UCSD-AML1 (cell line): ENCODE results near the gene LRFN5.
A peak's percentile ranks its signal among the peaks of the same experiment; 100 is the strongest.
"Not testable (repeated sequence)": the region's sequence is repeated elsewhere in the genome, so short reads cannot be mapped to it uniquely, and the experiment has no call there.

Experiments
- DNase-seq: peaks from one replicate; lab custom pipeline; 2025; ENCODE audit not compliant: unreplicated experiment; lab: John Stamatoyannopoulos, UW

Gene LRFN5

DNA sequence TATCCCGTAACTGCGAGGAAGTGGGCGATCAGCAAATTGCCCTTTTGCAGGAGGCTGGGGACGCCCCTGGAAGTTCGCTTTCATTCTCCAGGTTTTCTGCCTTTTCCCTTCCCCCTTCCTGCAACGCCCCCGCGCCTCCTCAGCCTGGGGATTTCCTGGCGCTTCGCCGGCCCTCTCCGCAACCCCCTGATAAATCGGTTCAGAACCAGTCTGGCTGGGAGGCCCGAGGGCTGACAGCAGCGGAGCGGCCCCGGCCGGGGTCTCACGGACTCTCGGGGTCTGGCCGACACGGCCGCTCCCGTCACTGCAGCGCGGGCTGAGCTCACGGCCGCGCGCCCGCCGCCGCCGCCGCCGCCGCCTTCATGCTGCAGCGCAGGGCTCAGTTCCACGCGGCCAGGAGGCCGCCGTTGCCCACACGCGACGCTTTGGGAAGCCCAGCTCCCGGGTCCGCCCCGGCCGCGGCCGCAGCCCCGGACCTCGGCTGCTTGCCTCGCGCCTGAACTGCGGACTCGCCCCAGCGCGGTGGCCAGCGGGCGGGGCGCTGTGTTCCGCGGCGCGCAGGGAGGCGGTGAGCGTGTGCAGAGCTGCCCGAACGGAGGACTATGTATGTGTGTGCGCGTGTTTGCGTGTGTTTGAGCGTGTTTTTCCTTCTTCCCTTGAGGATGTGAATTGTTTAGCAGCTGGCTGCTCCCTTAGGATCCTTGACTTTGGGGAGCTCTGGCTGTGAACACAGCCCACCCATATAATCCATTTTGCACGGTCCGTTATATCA lies at the start of gene LRFN5:
LRFN5 (plus strand) TSS at position 345 of the 772 bp plus-strand sequence.
- DNase-seq: no peak

DNA sequence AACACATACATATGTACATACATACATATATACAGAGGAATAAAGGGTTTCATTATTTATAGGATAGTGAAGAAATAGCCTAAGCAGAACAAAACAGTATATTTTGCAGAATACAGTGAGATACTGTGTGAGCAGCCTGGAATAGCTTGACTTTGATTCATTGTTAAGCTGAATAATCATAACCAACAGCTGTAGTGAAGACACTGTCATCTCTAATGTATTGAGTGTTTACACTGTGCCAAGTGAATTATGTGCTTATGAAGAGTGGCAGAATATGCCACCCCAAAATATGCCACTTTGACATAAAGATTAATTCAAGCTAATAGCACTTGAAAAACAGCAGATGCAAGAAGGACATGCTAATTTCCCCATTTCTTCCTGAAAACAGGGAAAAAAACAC lies 48.2 kb upstream of the LRFN5 start:
- no peak for DNase-seq

DNA sequence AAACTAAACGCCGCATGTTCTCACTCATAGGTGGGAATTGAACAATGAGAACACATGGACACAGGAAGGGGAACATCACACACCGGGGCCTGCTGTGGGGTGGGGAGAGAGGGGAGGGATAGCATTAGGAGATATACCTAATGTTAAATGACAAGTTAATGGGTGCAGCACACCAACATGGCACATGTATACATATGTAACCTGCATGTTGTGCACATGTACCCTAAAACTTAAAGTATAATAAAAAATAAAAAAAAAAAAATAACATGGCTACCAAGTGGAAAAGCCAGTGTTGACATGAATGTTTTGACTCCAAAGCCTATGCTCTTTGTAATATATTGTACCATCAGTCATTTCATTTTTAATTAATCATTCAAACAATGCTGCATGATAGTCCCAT lies 39.8 kb upstream of the LRFN5 start:
- not testable (repeated sequence) for DNase-seq

DNA sequence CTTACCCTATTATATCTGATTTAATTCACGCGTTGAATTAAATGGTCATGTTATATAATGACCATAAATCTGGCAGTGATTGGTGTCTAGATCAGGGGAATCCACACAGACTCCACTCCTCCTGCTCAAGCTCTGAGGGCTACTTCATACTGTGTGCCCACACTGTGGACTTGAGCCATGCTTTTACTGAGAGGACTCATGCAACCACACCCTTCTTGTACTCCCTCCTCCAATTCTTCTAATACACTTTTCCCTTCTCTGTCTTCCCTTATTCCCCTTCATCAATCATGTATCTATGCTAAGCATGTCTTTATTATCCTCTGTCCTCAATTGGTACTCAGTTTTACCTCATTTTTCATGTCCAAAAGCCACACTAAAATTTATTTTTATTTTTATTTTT lies 37.7 kb upstream of the LRFN5 start:
- DNase-seq: no peak

DNA sequence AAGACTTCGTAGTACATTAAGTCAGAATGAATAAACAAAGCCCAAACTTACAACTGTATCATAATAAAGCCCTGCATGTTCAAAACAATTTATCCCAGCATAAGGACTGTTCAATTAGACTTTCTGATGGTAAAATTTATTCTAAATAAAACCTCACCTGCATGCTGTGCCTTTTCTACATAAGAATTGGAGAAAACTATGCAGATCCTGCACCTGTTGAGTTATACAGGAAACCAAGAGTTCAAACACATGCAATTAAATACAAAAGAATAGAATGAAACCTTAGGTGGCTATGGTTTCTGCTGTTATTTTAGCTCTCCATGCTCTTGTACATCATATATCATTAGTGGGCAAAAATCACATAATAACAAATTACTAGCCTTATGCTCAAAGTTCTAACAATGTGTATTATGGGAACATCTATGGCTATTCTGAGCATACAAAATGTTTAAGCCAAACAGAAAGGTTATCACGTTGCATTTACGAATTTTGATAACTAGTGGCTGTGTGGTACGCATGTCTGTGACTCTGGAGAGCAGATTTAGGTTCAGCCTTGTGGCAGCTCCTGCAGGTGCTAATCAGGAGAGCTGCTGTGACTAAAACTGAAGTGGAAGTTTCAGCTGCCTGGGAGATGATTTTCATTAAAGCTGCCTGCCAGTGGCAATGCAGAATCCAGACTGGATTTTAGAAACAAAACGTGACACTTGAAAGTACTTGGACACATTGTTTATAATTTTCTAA lies 36.1 kb upstream of the LRFN5 start:
- DNase-seq: no peak

DNA sequence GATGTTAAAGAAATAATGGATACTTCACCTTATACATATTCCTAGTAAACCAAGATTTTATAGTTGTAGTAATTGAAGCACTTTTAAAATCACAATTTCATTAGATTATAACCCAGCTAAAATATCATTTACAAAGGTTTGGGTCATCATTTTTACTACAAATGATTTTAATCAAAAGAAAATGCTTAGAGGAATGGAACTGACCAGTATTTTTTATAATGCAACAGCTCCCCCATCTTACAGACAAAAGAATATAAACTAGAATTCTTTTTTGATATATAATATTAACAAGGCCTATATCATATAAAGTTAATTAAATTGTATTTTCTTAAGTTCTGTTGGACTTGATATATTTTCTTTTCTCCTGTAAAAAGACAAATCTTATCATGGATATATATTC lies 20.4 kb upstream of the LRFN5 start:
- no peak for DNase-seq

DNA sequence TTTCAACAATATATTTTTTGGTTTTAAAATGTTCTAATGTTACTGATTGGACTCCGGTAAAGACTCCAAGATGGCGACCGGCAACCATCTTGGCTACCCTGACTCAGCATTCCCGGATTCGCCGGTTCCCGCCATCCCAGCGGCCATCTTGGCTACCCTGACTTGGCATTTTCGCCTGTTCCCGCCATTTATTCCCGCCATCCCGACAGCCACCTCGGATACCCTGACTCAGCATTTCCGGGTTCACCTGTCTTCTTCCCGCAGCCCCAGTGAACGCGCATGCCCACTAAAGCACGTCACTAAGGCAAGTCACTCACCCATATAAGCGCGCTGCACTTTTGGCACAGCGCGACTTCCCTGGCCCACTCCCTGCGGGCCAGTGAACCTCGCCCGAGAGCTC lies 9.0 kb upstream of the LRFN5 start:
- DNase-seq: no peak

DNA sequence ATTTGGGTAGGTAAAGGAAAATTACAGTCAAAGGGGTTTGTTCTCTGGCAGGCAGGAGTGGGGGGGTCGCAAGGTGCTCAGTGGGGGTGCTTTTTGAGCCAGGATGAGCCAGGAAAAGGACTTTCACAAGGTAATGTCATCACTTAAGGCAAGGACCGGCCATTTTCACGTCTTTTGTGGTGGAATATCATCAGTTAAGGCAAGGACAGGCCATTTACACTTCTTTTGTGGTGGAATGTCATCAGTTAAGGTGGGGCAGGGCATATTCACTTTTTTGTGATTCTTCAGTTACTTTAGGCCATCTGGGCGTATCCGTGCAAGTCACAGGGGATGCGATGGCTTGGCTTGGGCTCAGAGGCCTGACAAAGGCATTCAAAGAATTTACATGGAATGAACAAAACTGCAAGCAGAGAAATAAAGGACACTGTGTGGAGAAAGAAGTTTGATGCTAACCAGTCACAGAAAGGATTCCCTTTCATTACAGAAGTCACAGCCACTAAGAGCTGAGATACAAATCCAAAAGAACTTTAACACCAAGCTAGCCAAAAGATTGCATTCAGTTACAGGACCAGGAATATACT lies 6.8 kb upstream of the LRFN5 start:
- not testable (repeated sequence) for DNase-seq

DNA sequence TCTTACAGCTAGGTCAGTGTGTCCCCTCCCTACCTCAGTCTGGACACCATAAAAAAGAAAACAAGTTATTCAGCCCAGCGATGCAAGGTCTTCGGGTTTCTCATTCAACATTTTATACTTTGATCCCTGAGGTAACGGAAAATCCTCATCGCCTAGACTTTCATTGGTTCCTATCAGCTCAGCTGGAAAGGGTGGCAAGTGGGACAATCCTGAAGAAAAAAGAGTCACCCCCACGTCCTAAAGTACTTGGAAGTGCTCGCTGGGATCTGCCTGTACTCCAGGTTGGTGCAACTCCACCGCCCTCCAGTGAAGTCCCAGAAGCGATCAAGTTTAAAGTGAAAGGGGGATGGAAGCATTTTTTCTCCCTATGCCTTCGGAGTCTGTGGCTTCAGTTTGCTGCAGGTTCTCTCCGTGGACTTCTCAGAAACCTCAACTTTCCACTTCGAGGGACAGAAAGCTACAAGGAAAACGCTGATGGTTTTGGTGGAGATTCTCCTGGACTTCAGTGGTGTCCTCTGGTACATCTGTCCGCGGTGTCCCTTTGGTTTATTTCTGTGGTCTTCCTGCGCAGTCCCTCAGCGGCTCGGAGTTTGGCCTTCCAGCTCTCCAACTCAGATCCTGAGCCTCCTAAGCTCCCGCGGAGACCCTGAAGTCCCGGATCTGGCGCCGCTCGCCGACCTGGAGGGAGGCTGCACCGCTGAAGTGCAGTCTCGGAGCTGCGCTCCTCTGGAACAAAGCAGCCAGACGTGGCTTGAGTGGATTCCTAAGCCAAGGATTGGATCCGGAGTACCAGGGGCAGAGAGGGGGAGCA lies 1.8 kb upstream of the LRFN5 start:
- no peak for DNase-seq

DNA sequence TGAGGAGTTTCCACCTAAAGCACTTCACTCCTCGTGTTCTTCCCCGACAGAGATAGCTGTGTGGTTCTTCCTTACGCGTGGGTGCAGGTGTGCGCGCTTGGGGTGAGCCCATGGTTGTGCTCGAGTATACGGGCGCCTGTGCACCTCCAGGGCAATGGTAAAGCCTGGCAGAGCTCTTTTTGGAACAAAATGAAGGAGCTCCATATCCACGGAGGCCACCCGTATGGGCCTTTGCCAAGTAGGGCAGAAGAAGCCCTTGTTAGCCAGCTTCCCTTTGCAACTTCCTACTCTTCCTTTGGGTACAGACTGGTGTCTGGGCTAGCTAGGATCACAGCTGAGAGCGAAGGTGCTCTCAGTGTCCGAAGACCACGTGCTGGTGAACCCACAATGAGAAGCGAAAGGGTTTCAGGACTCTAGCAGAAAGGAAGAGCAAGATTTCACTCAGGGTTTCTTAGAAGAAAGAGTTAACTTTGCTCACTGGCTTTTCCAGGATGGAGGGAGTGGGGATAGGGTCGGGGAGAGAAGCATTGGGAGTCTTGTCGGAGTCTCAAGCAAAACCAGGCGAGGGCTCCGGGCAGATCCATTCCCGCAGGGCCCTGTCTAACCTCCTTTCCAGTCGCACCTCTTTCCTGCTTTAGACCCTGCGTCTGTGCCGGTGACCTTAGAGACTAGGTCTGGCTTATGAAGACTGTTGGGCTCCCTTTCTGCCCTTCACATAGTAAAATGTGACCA lies 960 bp upstream of the LRFN5 start:
- no peak for DNase-seq

DNA sequence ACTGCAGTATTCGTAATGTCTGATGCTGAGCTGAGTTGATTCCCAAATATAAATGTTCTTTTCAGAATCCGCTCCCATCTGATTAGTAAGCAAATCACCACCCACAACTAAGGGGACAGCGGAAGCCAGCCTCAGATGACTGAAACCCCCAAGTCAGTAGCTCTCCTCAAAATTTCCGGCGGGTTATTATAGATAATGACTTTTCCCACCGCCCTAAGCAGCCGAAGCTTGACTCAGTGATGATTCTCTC lies 469 bp upstream of the LRFN5 start:
- no peak for DNase-seq

DNA sequence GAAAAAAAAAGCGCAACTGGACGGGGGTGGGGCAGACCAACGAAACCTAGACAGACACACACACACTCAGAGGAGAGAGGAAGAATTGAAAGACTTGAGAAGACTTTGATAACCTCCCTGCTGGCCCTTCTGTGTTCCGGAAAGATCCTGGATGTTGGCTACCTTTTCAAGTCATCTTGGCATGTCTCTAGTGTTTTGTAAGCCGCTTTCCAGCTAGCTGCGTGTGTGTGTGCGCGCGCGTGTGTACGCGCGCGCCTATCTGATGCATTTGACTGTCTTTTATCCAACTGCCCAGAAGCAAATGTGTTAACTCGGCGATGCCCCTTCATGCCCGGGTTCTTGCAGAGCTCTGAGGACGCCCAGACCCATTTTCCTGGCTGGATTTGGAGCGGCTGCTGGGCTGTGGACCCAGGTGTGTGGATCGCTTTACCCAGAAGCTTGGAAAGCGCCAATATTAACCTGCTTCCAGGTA lies 664 bp downstream of the LRFN5 start:
- DNase-seq: peak; percentile 5

DNA sequence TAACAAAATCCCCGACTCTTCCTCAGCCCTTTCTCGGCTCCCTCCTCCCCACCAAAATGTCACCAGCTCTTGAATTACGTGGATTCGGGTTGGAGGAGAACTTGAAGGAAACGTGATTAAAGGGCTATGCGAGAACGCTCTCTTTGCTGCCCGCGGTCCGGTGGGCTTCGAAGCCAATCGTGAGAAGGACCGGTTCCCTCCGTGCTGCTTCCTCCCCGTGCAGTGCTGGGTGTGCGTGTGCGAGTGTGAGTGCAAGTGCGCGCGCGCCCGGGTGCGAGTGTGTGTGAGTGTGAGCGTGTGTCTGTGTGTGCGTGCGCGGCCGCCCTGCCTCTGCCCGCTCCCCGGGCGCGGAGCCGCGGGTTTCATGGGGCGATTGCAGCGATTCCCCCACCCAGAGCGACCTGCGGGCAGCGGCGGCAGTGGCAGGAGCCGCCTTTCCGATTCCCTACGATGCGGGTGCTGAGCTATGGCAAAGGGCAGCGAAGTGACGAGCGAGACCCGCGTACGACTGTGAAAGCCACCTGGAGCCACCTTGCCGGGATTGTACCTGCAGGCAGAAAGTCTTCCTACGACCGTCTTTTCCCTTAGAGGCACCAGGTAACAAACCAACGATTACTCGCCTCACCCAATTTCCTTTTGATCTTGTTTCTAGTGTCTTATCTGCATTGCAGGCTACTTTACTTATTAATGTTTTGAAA lies 1.4 kb downstream of the LRFN5 start:
- peak; percentile 5 for DNase-seq

DNA sequence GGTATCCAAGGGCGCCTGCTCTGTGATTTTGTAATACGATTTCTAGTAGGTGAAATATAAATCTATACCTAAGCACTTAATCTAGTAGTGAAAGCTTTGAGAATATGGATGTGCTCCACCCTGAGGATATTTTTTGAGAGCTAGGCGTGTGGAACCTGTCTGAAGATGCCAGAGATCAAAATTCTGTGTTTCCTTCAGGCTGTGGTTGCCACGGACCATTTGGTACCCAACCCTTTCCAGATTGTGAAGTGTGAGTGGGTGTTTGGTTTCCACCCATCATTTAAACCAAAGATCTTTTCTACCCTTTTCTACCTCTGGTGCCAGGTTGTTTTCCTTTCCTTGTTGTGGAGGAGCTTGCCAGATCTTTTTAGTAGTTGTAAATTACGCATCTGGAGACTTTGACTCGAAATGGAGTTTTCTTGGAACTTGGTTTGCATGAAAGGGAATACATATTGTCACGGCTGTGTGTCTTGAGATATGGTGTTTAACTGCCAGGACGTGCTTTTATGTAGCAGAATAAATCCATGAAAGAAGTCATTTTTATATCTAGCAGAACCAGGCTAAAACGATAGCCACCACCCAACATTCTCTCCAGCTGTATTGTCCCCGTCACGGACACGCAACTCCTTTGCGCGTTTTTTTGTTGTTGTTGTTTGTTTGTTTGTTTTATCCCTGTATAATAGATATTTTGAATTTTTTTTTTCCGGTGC lies 2.2 kb downstream of the LRFN5 start:
- no peak for DNase-seq

DNA sequence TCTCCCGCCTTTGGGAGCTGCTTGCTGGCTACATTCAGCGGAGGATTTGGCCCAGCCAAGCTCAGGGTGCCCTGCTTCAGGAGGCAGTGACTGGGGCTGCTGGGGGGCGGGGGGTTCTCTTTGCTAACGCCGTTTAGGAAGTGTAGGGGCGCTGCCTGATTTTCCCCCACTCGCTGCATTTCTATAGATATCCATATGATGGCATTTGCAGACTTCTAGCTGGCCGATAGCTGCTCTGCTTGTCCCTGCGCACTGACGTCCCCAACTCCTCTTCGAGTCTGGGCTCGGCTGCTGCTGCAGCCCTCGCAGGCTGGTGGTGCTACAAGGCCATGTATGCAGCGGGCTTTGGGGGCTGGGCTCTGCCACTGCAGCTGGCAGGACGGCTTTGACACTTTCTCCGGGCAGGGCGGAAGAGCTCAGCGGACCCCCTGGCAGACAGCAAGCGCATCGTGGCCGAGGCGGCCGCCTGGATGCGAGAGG lies 3.1 kb downstream of the LRFN5 start:
- DNase-seq: no peak

DNA sequence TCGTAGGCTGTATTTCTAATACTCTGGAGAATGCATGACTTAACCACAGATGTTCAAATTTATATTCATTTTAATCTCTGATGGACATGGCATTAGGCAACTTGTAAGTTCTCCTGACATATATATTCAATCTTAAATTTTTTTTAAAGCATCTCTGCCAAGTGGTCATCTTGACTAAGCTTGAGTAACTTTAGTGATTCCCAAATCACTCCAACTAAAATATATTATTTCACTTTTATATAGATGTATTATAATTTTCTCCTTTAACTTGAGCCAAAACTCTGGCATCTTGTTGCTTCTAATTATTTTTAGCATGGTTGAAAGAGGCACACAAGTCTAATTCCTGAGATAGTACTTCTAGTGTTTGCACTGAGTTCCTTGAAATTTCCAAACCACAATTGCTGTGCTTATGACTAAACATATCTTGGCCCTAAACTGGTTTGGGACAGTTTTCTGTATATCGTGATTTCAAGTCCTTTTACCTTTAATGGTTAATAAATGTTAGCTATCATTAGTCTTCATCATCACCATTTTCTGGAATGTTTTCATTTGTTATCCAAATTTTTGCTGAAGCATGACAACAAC lies 8.4 kb downstream of the LRFN5 start:
- no peak for DNase-seq

DNA sequence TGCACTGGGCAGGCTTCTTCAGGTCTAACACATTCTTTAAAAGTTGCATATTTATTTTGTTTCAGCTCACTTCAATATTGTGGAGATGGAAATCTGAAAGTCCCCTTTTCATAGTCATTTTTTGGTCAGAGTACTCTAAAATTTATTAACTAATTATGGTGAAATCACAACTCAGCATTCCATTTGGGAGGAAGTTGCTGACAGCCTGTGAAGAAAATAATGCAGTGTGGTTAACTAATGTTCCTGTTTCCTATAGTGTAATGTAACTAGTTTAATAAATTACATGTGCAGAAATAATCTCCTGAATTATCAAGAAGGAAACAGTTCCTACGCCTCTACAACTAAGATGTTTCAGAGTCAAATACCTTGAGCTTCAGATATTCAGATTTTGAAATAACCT lies 17.1 kb downstream of the LRFN5 start:
- DNase-seq: no peak

DNA sequence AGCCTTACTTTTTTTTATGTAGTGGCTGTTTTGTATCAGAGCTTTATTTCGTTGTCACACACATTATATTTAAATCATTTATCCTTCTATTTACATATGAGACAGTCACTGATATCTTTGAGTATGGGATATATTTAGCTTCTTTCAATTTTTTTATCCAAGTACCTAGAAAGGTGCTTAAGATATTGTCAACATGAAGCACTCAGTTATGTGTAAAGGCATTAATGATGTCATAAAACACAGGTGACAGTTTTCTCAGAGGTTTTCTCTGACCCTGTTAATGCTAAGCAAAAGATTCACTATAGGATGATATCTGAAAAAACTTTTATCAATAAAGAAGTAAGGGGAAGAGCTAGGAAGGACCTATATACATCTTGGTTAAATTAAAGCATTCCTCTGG lies 23.2 kb downstream of the LRFN5 start:
- no peak for DNase-seq

DNA sequence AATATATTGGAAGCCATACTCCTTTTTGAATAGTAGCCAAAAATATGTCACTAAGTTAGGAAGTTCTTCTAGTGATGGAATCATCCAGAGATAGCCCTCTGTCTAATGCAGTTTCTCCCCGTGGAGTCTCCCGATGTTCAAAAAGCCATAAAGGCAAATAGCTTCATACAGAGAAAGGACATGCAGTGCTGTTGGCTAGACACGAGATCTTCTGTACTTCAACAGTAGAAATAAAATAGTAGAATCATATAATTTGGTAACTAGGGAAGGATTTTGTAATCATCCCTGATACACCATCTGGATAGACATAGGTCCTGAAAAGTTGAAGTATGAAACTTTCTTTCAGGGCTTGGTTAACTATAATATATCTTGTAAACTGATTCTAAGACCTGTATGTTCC lies 27.6 kb downstream of the LRFN5 start:
- no peak for DNase-seq
